Stimulated activated CD8-positive, alpha-beta memory T cell treated with anti-CD3 and anti-CD28 coated beads, Interleukin-2, amount 100 ng/mL, for 1 hour (primary cell): ENCODE data around the gene TMEM174.

Experiments
- DNase-seq, 2 donors: peaks; one replicate each; pipeline ENCODE4 v3.0.0-alpha.2; 2020; ENCODE audit warnings: low read depth in 2 of 2

TMEM174 gene, protein sequence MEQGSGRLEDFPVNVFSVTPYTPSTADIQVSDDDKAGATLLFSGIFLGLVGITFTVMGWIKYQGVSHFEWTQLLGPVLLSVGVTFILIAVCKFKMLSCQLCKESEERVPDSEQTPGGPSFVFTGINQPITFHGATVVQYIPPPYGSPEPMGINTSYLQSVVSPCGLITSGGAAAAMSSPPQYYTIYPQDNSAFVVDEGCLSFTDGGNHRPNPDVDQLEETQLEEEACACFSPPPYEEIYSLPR

DNA sequence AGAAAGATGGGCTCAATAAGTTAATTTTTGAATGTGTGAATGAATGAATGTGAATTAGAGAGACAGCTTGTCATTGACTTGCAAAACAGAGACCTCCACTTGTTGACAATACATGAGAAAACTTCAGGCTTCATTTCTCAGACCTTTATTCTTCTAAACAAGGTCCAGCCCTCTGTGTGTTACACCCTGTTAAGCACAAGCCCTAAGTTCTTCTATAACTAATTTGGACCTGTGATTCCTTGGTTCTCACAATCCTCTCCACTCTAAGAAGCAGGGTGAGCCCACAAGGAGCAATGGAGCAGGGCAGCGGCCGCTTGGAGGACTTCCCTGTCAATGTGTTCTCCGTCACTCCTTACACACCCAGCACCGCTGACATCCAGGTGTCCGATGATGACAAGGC is at the start of gene TMEM174:
TSS of gene TMEM174 (plus strand) at position 243 of the 400 bp plus-strand sequence. CDS start at position 294, 51 bp downstream.
- no peak for DNase-seq

DNA sequence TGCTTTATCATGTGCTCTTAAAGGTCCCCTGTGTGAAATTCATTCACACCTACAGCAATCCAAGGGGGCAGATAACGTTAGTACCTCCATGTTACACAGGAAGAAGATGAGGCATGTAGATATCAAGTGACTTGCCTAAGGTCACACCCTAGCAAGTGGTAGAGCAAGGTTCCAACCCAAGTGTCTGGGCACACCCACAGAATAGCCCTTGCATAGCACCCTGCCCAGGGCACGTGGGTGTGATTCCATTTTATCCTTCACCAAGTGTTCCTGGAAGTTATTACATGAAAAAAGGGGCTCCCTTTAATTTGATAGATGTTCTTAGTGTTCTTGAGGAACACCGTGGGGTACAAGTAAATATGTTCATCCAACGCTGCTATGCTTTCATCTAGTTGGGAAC is 47.7 kb upstream of the TMEM174 start:
- no peak for DNase-seq

DNA sequence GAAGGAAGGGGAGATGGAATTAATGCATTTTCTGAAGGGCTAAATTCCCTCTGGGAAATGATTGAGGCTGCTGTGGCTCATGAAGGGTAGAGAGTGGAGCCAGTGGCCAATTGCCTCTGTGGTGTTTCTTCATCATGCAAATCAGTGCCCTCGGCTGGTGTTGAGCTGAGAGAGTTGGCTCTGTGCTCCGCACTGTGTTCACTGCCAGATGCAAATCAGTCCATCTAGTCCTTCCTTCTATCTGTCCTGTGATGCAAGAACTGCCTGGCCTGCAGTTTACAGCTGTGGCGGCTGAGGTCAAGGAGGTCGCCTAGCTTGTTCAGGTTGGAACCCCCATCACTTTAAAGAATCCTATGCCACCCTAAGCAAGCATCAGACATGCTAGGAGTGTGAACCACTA is 46.6 kb upstream of the TMEM174 start:
- no peak for DNase-seq

DNA sequence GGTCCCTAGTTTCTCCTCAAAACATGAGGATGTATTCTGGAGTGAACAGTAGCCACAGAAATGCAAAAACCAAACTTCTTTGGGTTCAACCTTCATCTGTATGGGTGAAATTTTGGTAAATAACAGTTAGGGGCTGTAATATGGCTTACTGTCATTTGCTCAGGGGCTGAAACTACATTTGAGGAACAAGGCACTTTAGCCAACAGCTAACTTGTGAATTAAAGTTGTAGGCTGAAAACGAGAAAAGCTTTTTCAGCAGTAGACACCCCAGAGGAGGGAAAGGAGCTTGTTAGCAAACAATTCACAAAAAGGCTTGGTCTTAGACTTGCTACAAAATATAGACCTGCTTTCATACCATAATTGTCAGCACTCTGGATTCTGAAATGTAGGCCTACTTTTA is 46.0 kb upstream of the TMEM174 start:
- no peak for DNase-seq

DNA sequence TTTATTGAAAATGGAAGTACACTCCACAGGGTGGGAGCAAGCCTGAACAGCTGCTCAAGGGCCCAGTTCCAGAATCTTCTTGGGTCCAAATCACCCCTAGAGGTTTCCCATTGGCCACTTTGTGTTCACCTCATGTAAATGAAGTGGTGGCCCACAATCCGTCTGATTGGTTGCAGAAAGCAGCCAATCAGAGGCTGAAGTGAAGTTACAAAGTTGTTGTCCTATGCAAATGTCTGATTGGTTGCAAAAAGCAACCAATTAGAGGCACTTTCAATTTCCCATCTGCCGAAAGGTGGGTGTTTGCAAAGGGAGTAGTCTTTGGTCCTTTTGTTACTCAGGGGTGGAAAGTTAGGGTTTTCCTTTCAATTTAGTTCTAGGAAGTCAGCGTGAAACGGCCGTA is 43.9 kb upstream of the TMEM174 start:
- DNase-seq: no peak

DNA sequence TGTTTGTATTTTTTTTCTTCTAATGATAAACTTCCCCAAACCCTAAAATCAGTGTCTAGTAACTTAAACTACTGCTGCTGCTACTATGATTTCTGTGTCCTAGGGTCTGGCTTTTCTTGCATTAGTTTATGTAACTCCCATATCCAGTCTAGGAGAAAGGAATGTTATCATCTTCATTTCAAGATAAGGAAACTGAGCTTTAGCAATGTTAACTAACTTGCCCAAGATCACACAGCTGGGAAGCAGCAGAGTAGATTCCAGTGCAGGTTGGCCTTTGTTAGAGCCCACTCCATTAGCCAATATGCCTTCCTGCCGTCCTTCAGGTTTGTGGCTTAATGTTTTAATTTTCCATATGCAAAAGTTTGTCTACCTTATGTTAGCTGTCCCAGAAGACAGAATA is 42.2 kb upstream of the TMEM174 start:
- no peak for DNase-seq

DNA sequence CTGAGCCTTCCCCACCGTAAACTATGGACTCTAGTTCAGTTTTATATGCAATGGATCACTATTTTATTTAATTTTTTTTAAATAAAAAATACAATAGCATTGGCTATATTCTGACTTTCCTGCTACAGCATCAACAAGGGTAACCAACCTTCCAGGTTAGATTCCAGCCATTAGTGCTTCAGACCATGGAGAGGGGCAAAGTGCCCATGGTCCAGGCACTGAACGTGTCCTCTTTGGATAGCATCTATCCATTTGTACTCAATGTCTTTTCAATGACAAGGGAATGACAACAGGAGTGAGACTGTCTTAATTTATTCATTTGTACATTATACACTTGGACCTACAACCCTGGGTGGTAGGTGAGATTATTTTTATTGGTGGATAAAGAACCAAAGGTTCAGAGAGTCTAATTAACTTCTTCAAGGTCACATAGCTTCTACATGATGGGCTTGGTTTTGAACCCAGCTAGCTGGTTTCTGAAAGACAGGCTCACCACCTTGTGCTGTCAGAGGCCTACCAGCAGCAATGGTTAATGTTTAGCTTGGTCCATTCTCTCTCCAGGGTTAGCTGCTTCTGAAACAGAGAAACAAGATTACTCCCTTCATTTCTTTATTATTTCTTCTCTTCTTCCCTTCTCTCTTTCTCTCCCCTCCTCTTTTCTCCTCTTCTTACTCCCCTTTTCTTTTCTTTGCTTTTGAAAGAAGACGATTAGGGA is 41.1 kb upstream of the TMEM174 start:
- no peak for DNase-seq

DNA sequence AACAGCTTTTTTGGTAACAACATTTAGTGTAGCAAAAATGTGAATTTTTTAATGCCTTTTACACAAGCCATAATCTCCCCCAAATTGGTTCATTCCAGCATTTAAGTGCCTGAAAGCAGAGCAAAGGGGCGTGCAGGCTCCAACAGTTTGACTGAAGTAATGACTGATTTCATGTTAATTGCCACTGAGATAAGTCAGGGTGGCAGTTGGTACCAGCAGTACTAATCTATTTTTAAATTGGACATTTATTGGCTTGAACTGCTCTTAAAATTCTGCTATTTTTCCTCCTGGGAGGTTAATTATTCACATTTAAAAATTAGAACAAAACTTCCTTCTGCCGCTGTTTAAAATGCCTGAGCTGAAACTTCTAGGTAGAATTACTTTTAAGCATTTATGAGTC is 40.2 kb upstream of the TMEM174 start:
- no peak for DNase-seq

DNA sequence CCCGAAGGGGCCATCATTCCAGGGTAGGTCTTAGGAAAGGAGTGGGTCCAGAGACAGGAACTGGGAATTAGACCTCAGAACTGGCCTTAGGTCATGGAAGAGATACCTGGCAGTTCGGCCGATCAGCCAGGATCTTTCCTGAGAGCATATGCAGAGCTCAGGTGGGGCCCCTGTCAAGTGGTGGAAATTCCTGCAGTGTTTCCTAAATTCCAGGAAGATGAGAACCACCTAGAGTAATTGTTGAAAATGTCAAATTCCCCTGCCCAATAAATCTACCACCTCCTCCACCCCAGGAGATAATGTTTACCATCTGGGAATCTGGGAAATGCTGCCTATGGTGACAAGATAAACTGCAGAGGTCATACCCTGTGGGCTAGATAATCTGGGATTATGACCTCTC is 38.0 kb upstream of the TMEM174 start:
- no peak for DNase-seq

DNA sequence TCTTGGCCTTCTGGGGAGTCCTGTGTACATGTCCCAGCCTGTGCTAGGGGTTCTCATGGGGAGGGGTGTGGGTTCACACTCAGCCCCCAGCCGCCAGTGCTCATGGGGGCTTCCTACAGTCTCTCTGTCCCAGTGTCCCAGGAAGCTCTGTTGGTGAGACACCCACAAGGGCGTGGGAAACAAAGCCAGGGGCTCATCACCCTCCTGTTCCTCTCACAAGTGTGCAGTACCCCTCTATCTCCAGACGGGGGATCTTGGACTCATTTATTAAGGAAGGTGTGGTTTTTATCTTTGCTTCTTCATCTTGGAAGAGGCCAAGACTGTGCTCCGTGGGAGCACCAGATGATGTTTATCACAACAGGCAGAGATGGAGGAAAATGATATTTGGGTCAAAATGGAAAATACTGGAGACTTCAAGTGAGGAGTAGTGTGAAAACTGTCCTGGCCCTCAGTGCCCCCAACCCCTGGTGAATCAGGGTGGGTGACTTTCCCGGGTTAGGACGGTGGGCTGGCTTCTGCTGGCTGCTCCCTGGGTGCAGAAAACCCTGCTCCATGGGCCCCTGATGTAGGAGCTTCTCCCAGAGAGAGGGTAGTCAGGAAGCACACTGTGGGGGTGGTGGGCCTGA is 37.5 kb upstream of the TMEM174 start:
- no peak for DNase-seq

DNA sequence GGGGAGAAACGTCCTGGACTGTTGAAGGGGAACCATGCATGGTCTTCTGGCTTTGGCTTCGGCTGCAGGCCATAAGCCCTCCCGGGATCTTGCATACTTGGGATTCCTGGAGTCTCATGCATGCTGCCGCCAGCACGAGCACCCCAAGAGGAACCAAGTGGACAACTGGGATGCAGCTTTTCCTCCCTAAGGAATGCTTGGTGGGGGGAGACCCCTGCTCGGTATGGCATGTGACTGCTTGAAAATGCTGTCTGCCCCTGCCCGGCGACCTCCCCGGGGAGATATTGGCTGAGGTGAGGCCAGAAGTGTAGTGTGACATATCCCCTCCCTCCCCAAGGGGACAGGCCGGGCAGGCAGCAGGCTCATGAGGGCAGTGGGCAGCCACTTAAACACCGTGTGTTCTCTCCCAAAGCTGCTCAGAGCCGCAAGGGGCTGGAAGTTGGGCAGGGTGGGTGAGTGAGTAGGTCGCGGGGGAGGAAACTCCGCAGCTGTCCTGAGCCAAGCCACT is 36.9 kb upstream of the TMEM174 start:
- no peak for DNase-seq

DNA sequence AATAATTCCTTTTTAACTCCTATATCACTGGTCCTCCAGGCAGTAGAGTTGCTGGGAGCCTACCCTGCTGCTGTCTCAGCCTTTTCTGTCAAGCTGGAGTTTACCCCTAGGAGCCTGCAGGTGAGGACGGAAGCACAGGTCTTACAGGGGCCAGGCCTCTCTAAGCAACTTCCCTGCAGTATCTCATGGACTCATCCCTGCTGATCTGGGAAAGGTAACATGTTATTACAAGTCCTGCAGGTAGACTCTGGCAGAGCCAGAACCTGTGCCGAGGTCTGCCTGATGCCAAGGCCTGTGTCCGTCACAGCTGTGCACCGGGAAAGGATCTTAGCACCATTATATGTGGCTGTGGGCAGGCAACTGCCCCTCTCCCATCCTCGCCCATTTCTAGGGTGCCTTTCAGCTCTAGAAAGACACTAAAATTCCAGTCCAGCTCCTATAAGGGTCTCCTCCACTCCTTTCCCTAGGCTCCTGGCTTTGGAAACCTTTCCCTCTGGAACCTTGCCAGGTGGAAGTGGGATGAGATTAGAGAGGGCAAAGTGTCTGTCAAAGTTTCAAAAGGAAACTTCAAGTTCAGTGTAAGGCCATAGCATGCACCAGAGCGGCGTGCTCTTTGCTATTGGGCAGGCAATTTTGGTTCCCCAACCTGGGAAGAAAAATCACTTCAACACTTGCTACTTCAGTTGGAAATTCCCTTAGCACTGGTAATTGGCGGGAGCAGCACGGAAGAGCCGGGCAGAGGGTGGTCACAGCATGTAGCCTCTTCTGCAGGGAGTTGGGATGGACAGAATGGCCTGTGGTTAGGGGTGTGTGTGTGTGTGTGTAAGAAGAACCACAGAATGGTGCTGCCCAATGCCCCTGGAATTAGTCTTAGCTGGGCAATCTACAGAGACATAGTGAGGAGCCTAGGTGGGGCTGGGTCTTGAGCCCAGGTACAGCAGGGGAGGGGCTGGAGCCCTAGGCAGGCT is 35.1 kb upstream of the TMEM174 start:
- no peak for DNase-seq

DNA sequence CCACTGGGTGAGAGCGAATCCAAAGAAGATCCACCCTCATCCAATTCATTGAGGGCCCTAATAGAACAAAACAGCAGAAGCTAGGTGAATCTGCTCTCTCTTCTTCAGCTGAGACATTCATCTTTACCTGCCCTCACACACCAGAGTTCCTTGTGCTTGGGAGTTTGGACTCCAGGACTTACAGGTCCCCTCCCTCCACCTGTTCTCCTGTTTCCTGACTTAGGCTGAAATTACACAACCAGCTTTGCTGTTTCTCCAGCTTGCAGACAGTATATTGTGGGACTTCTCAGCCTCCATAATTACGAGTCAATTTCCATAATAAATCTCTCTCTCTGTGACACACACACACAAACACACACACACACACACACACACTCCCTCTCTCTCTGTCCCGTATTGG is 33.5 kb upstream of the TMEM174 start:
- DNase-seq: no peak

DNA sequence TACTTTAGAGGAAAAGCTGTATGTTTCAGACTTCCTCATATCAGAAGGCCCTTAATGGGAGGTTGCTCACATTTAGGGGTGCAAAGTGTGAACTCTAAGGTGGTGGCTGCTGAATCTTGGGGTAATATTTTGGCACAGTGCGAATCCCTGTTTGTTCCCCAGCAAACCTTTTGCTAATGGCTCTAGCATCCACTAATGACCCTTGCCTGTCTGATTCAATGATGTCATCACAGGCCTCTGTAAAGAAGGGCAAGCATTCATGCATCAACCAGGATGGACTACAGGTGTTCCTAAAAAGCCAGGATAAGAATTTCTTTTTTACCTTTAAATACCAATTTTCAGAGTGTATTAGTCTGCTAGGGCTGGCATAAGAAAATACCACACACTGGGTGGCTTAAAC is 32.2 kb upstream of the TMEM174 start:
- no peak for DNase-seq

DNA sequence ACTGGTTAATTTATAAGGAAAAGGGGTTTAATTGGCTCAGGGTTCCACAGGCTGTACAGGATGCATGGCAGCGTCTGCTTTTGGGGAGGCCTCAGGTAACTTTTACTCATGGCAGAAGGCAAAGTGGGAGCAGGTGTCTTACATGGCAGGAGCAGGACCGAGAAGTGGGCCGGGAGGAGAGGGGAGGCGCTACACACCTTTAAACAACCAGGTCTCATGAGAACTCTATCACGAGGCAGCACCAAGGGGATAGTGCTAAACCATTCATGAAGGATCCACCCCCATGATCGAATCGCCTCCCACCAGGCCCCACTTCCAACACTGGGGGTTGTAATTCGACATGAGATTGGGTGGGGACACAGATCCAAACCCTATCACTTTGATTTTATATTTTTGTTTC is 31.0 kb upstream of the TMEM174 start:
- no peak for DNase-seq

DNA sequence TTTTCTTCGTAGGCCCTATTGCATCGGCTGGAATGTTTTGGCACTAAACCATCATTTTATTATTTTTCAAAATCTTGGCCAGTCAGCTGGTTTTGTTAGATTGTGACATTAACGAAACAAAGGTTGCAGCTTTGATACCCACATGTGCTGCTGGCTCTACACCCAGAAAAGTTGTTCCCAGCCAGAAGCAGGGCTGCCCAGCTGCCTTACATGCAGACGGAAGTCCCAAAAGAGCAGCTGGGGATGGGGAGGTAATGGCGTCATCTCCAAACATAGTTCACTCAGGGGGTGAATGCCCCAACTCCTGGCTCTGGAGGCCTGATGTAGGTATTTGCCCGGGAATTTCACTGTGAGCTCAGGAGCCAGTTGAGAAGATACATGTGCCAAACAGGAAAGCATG is 29.3 kb upstream of the TMEM174 start:
- no peak for DNase-seq

DNA sequence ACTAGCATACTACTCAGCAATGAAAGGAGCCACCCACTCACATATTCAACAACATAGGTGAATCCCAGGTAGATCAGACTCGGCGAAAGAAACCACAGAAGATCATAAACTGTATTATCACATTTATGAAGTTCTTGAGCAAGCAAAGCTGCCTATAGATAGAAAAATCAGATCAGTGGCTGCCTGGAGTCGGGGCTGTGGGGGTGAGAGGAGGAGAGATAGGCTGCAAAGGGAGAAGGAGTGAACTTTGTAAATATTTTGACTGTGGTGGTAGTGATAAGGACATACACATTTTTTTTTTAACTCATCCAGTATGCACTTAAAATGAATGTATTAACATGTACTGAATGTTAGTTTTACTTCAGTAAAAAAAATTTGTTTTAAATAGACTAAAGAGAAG is 23.5 kb upstream of the TMEM174 start:
- no peak for DNase-seq

DNA sequence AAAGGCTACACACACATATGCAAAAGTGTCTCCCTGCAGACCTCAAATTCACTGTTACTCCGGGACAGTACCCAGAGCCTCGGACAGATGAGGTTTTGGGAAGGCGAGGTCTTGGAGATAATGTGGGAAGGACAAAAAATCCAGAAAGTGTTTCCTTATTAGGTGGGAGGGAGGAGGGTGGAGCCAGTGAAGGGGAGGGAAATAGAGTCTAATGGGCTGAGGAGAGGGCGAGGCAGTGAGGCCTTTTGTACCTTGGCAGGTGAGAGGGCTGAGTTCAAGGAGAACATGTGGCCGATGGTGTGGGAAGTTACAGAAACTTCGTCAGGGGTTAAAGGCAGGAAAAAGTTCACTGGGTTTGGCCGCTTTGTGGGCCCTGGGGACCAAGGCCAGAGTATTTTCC is 22.1 kb upstream of the TMEM174 start:
- no peak for DNase-seq

DNA sequence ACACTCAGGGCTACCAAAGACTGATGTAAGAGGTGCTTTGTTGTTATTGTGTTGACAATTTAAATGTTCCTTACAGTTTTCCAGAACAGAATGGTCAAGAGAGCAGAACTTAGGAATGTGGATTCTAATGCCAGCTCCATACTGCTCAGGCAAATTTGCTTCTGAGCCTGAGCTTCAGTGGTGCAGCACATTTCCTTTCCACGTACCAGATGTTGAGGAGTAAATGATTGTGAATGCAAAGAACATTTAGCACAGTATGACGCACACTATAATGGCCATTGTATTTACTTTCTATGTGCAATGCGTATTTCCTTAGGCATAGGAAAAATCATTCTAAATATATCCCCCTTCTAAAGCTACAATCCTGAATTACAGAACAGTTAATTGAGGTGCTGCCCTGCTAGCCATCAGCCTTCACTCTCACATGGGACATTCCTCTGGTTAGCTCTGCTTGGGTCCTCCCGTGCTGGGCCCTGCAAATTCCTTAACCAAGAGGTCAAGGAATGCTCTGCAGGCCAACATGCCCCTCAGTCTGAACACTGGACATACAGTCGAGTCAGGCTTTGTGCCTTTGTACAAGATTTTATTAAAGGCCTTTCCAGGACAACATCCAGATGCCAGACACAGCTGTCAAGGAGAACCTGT is 21.1 kb upstream of the TMEM174 start:
- no peak for DNase-seq

DNA sequence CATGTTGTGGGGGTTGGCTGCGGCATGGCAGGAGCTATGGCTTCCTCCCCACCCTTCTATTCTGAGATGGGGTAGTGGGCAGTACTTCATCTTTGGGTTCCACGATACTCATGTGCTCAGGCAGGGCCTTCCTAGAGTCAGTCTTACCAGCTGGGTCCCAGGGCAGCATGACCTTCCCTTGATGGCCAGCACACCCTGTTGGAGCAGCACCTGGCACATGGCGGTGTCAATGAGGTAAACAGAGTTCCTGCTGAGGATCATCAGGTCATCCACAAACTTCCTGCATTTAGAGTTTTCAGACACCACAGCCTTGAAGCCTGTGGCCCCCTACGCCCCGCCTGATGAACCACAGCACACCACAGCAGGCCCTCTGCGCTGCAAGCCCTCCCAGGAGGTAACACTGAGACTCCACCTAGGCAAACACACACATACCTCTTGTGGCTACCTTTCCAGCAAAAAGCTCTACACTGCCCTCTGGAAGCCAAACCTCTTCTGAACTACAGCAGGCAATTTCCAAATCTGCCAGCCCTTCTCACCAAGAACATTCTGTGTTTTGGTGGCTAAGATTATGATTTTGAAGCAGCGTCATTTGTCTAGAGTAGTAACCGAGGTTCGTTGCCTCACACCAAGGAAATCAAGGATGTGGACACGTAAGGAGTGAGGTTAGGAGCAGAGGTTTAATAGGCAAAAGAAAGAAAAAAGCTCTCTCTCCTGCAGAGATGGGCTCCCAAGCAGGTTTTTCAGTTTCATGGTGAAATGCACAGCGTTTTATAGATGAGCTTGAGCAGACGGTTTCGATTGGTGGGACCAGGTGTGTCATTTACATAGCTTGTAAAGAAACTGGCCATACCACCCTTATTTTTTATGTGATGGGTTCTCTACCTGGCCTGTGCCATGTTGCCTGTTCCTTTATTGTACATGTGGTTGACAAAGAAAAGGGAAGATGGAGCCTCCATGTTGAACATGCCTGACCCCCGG is 20.3 kb upstream of the TMEM174 start:
- no peak for DNase-seq
